ENCODE data around the gene MAPK8IP2.

The MAPK8IP2 gene

DNA sequence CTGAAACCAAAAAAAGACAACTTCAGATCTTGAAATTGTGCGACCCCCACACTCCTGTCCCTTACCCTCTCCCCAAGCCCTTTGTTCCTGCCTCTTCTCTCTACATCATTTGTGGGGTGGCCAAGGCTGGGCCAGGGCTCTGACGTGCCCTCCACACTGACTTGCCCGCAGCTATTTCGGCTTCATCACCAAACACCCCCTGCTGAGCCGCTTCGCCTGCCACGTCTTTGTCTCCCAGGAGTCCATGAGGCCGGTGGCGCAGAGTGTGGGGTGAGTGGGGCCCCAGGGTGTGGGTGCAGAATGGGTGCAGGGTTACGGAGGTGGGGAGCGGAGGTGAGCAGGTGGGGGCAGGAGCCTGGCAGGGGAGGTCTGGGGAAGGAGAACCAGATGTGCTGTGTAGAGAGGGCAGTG, 9.5 kb downstream of the MAPK8IP2 start:
- POLR2A ChIA-PET = no interaction called here
- no peak overlapping the region for H3K4me3 ChIP-seq (ENCODE audit: low read depth, low read length)
- no peak overlapping the region for H3K27ac ChIP-seq (ENCODE audit: extremely low read depth, low read depth, low read length)
- H3K4me1 ChIP-seq (ENCODE audit: control insufficient read depth, insufficient read depth, low read length) = peaks cover 4% of the 10 kb centered on the region; the same call in 1 of the 2 replicates
- peaks cover 0 to 49% of the 10 kb centered on the region in 2 experiments; a peak in 1 of 3 replicates for H3K36me3 ChIP-seq (ENCODE audit: control insufficient read depth in 2 of 2, insufficient read depth in 1 of 2, low read length in 2 of 2)
- CTCF ChIA-PET = interaction anchor here (0.6 to 1.4 kb wide), 2 partner anchors 32 to 173 kb away, joined by 3 read pairs; no protein-coding TSS in a partner anchor
- no peaks in the 10 kb centered on the region for H3K9me3 ChIP-seq (ENCODE audit: control insufficient read depth, insufficient read depth, low read depth, low read length)
- TF ChIP-seq ZNF792 (tag by site-specific recombination; IDR thresholded peaks at IDR 0.05) (no peak), ZNF366 (tag by site-specific recombination; conservative IDR thresholded peaks at IDR 0.05) (no peak), ZNF16 (tag by site-specific recombination; IDR thresholded peaks at IDR 0.05; ENCODE audit: low read depth) (no peak), SETDB1 (IDR thresholded peaks at IDR 0.05; ENCODE audit: insufficient read length, low read length) (no peak), SP3 (tag by site-specific recombination; IDR thresholded peaks at IDR 0.05) (no peak), EGR2 (tag by site-specific recombination; IDR thresholded peaks at IDR 0.05; ENCODE audit: low read depth) (0 out of 2 replicates have a peak, but pooled peaks have one; percentile 13), MYNN (tag by site-specific recombination; IDR thresholded peaks at IDR 0.05; ENCODE audit: borderline replicate concordance) (no peak), ZNF626 (tag by site-specific recombination; IDR thresholded peaks at IDR 0.05) (no peak), ZNF548 (tag by site-specific recombination; IDR thresholded peaks at IDR 0.05) (no peak), REPIN1 (tag by site-specific recombination; IDR thresholded peaks at IDR 0.05; ENCODE audit: low read depth) (no peak), GLIS1 (tag by site-specific recombination; IDR thresholded peaks at IDR 0.05) (no peak), ZFP3 (tag by site-specific recombination; IDR thresholded peaks at IDR 0.05; ENCODE audit: low read depth) (no peak), ZFHX2 (tag by site-specific recombination; conservative IDR thresholded peaks at IDR 0.05) (peak; percentile 29; the same call in 1 of the 2 replicates), PRDM1 (tag by site-specific recombination; IDR thresholded peaks at IDR 0.05) (no peak), ZBTB10 (tag by site-specific recombination; IDR thresholded peaks at IDR 0.05) (peak; percentile 46; the same call in 1 of the 2 replicates), SP7 (tag by site-specific recombination; IDR thresholded peaks at IDR 0.05) (no peak), ZNF274 (IDR thresholded peaks at IDR 0.05; ENCODE audit: low read length) (no peak), ZNF274 (tag by site-specific recombination; IDR thresholded peaks at IDR 0.05; ENCODE audit: borderline replicate concordance) (no peak), ZNF184 (tag by site-specific recombination; IDR thresholded peaks at IDR 0.05) (no peak), IKZF3 (tag by site-specific recombination; IDR thresholded peaks at IDR 0.05) (no peak), ZNF624 (tag by site-specific recombination; IDR thresholded peaks at IDR 0.05) (no peak), ZNF292 (tag by site-specific recombination; IDR thresholded peaks at IDR 0.05; ENCODE audit: borderline replicate concordance, low read depth) (no peak)
- TF ChIP-seq, protein P1, sequence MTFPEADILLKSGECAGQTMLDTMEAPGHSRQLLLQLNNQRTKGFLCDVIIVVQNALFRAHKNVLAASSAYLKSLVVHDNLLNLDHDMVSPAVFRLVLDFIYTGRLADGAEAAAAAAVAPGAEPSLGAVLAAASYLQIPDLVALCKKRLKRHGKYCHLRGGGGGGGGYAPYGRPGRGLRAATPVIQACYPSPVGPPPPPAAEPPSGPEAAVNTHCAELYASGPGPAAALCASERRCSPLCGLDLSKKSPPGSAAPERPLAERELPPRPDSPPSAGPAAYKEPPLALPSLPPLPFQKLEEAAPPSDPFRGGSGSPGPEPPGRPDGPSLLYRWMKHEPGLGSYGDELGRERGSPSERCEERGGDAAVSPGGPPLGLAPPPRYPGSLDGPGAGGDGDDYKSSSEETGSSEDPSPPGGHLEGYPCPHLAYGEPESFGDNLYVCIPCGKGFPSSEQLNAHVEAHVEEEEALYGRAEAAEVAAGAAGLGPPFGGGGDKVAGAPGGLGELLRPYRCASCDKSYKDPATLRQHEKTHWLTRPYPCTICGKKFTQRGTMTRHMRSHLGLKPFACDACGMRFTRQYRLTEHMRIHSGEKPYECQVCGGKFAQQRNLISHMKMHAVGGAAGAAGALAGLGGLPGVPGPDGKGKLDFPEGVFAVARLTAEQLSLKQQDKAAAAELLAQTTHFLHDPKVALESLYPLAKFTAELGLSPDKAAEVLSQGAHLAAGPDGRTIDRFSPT (tag by site-specific recombination; IDR thresholded peaks at IDR 0.05) = peak; percentile 58; the same call in 1 of the 2 replicates
- TF ChIP-seq, protein P2, sequence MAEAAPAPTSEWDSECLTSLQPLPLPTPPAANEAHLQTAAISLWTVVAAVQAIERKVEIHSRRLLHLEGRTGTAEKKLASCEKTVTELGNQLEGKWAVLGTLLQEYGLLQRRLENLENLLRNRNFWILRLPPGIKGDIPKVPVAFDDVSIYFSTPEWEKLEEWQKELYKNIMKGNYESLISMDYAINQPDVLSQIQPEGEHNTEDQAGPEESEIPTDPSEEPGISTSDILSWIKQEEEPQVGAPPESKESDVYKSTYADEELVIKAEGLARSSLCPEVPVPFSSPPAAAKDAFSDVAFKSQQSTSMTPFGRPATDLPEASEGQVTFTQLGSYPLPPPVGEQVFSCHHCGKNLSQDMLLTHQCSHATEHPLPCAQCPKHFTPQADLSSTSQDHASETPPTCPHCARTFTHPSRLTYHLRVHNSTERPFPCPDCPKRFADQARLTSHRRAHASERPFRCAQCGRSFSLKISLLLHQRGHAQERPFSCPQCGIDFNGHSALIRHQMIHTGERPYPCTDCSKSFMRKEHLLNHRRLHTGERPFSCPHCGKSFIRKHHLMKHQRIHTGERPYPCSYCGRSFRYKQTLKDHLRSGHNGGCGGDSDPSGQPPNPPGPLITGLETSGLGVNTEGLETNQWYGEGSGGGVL (tag by site-specific recombination; IDR thresholded peaks at IDR 0.05) = 0 out of 2 replicates have a peak, but pooled peaks have one; percentile 23
- TF ChIP-seq, protein P3, sequence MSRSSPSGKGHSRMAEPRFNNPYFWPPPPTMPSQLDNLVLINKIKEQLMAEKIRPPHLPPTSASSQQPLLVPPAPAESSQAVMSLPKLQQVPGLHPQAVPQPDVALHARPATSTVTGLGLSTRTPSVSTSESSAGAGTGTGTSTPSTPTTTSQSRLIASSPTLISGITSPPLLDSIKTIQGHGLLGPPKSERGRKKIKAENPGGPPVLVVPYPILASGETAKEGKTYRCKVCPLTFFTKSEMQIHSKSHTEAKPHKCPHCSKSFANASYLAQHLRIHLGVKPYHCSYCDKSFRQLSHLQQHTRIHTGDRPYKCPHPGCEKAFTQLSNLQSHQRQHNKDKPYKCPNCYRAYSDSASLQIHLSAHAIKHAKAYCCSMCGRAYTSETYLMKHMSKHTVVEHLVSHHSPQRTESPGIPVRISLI (tag by site-specific recombination; IDR thresholded peaks at IDR 0.05) = no peak
- TF ChIP-seq, protein P4, sequence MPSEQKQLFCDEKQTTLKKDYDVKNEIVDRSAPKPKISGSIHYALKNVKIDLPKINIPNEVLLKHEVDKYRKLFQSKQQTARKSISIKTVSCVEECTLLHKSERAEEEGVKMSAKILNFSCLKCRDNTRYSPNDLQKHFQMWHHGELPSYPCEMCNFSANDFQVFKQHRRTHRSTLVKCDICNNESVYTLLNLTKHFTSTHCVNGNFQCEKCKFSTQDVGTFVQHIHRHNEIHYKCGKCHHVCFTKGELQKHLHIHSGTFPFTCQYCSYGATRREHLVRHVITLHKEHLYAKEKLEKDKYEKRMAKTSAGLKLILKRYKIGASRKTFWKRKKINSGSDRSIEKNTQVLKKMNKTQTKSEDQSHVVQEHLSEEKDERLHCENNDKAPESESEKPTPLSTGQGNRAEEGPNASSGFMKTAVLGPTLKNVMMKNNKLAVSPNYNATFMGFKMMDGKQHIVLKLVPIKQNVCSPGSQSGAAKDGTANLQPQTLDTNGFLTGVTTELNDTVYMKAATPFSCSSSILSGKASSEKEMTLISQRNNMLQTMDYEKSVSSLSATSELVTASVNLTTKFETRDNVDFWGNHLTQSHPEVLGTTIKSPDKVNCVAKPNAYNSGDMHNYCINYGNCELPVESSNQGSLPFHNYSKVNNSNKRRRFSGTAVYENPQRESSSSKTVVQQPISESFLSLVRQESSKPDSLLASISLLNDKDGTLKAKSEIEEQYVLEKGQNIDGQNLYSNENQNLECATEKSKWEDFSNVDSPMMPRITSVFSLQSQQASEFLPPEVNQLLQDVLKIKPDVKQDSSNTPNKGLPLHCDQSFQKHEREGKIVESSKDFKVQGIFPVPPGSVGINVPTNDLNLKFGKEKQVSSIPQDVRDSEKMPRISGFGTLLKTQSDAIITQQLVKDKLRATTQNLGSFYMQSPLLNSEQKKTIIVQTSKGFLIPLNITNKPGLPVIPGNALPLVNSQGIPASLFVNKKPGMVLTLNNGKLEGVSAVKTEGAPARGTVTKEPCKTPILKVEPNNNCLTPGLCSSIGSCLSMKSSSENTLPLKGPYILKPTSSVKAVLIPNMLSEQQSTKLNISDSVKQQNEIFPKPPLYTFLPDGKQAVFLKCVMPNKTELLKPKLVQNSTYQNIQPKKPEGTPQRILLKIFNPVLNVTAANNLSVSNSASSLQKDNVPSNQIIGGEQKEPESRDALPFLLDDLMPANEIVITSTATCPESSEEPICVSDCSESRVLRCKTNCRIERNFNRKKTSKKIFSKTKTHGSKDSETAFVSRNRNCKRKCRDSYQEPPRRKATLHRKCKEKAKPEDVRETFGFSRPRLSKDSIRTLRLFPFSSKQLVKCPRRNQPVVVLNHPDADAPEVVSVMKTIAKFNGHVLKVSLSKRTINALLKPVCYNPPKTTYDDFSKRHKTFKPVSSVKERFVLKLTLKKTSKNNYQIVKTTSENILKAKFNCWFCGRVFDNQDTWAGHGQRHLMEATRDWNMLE (tag by site-specific recombination; conservative IDR thresholded peaks at IDR 0.05; ENCODE audit: low read depth) = no peak
